IMR-90 (cell line): ENCODE measurements around the gene ZMYND10. TPM values are rescaled to one million over a fixed set of nuclear protein-coding genes. Genes with fewer than 3 reads are reported as not detected.

Experiments used
- ATAC-seq: fragments of 200-7000 bp; cut with Tn5 transposase; 2 replicates; pipeline ENCODE4 v1.9.1; 2020; ENCODE audit warnings: low read depth, mild to moderate bottlenecking, moderate library complexity
- BruUV-seq: library from RNA; stranded (reverse); fragments of 400-500 nt; replicated peaks from 2 replicates; lab custom pipeline; 2021; lab: Mats Ljungman, UMichigan
- CTCF ChIA-PET: fragments of 300-600 bp; formaldehyde crosslinking; extraction: SDS; loops from one replicate; lab custom pipeline; 2021; ENCODE audit warnings: antibody characterized with exemption; lab: Yijun Ruan, JAX
- POLR2A ChIA-PET: fragments of 300-600 bp; sonication (Branson Sonifier 250); formaldehyde crosslinking; loops from one replicate; lab custom pipeline; 2022; ENCODE audit warnings: antibody characterized with exemption; ENCODE audit not compliant: unreplicated experiment; lab: Charles Lee
- DNase-seq: peaks from one replicate; pipeline ENCODE4 v3.0.0; 2013
- H2AFZ ChIP-seq: replicated peaks from 2 replicates; pipeline ENCODE3; 2013; ENCODE audit warnings: low read length, mild to moderate bottlenecking; ENCODE audit not compliant: poor library complexity
- H2AK5ac ChIP-seq: 2 replicates; pipeline ENCODE4 v1.6.1; 2013; ENCODE audit warnings: low read depth, low read length, inconsistent platforms
- H2AK9ac ChIP-seq: replicated peaks from 2 replicates; pipeline ENCODE3; 2013; ENCODE audit warnings: mild to moderate bottlenecking, low read depth, low read length, moderate library complexity; ENCODE audit not compliant: poor library complexity
- H2BK120ac ChIP-seq: 2 replicates; pipeline ENCODE4 v1.6.1; 2013; ENCODE audit warnings: low read depth, low read length, inconsistent platforms
- H2BK15ac ChIP-seq: 3 replicates; pipeline ENCODE4 v1.6.1; 2013; ENCODE audit warnings: low read depth, low read length, inconsistent platforms
- H2BK20ac ChIP-seq: 2 replicates; pipeline ENCODE4 v1.6.1; 2013; ENCODE audit warnings: low read depth, mild to moderate bottlenecking, inconsistent platforms, low read length, moderate library complexity
- H2BK5ac ChIP-seq: 2 replicates; pipeline ENCODE4 v1.6.1; 2013; ENCODE audit warnings: mild to moderate bottlenecking, low read depth, low read length, inconsistent platforms; ENCODE audit not compliant: poor library complexity, severe bottlenecking
- H3K14ac ChIP-seq: replicated peaks from 2 replicates; pipeline ENCODE4 v1.6.1; 2013; ENCODE audit warnings: low read depth, low read length, inconsistent platforms
- H3K18ac ChIP-seq: 2 replicates; pipeline ENCODE4 v1.6.1; 2013; ENCODE audit warnings: low read depth, low read length, control low read depth
- H3K23ac ChIP-seq: 2 replicates; pipeline ENCODE4 v1.6.1; 2013; ENCODE audit warnings: low read depth, low read length, inconsistent platforms
- H3K27ac ChIP-seq: 2 replicates; pipeline ENCODE4 v1.5.1; 2013; ENCODE audit warnings: mild to moderate bottlenecking, control low read depth, low read length; ENCODE audit not compliant: insufficient read depth
- H3K27me3 ChIP-seq: 2 replicates; pipeline ENCODE4 v1.6.1; 2013; ENCODE audit warnings: low read length; ENCODE audit not compliant: control insufficient read depth, insufficient read depth
- H3K36me3 ChIP-seq: 2 replicates; pipeline ENCODE4 v1.6.1; 2013; ENCODE audit warnings: low read length, mixed read lengths; ENCODE audit not compliant: control insufficient read depth, insufficient read depth
- H3K4ac ChIP-seq: 2 replicates; pipeline ENCODE4 v1.6.1; 2013; ENCODE audit warnings: low read depth, low read length, inconsistent platforms
- H3K4me1 ChIP-seq: 2 replicates; pipeline ENCODE4 v1.6.1; 2013; ENCODE audit warnings: low read length, mixed read lengths; ENCODE audit not compliant: control insufficient read depth, insufficient read depth
- H3K4me2 ChIP-seq: 2 replicates; pipeline ENCODE4 v1.6.1; 2013; ENCODE audit warnings: low read depth, mild to moderate bottlenecking, control low read depth, low read length, moderate library complexity
- H3K4me3 ChIP-seq: 2 replicates; pipeline ENCODE4 v1.5.1; 2013; ENCODE audit warnings: low read depth, mild to moderate bottlenecking, control low read depth, low read length, moderate library complexity; ENCODE audit not compliant: insufficient read depth
- H3K56ac ChIP-seq: 2 replicates; pipeline ENCODE4 v1.6.1; 2013; ENCODE audit warnings: low read length, inconsistent platforms; ENCODE audit not compliant: insufficient read depth; ENCODE audit errors: extremely low read depth
- H3K79me1 ChIP-seq, 2 experiments: 2 replicates each; pipeline ENCODE4 v1.6.1; 2013; ENCODE audit warnings: low read length in 2 of 2, inconsistent platforms in 1 of 2, low read depth in 1 of 2
- H3K9ac ChIP-seq: 2 replicates; pipeline ENCODE4 v1.6.1; 2013; ENCODE audit warnings: low read depth, low read length, control low read depth
- H3K9me1 ChIP-seq: 2 replicates; pipeline ENCODE4 v1.6.1; 2013; ENCODE audit warnings: low read length, inconsistent platforms; ENCODE audit not compliant: insufficient read depth
- H3K9me3 ChIP-seq: 2 replicates; pipeline ENCODE4 v1.6.1; 2013; ENCODE audit warnings: low read length; ENCODE audit not compliant: control insufficient read depth, insufficient read depth
- H4K20me1 ChIP-seq: 2 replicates; pipeline ENCODE4 v1.6.1; 2013; ENCODE audit warnings: low read length, inconsistent platforms; ENCODE audit not compliant: insufficient read depth
- H4K5ac ChIP-seq: 2 replicates; pipeline ENCODE4 v1.6.1; 2013; ENCODE audit warnings: mild to moderate bottlenecking, low read depth, low read length, control low read depth
- H4K8ac ChIP-seq, 2 experiments: 2 replicates each; pipeline ENCODE4 v1.6.1; 2013; ENCODE audit warnings: low read depth in 2 of 2, low read length in 2 of 2, control low read depth in 1 of 2, inconsistent platforms in 1 of 2
- H4K91ac ChIP-seq: 2 replicates; pipeline ENCODE4 v1.6.1; 2013; ENCODE audit warnings: low read depth, low read length, inconsistent platforms; ENCODE audit not compliant: insufficient read depth
- CEBPB ChIP-seq: IDR thresholded peaks from 2 replicates; pipeline ENCODE4 v1.6.1; 2012; ENCODE audit warnings: low read depth, low read length, improper control_type of control experiment
- CHD1 ChIP-seq: IDR thresholded peaks from 2 replicates; pipeline ENCODE4 v1.6.1; 2012; ENCODE audit warnings: low read depth, low read length, improper control_type of control experiment
- CTCF ChIP-seq: conservative IDR thresholded peaks from 2 replicates; pipeline ENCODE4 v1.5.1; 2012; ENCODE audit warnings: mild to moderate bottlenecking, low read depth, low read length, improper control_type of control experiment
- FOS ChIP-seq: fragments of 150-350 bp; IDR thresholded peaks from 2 replicates; pipeline ENCODE4 v1.6.1; 2016; ENCODE audit warnings: low read depth, low read length
- MAFK ChIP-seq: IDR thresholded peaks from 2 replicates; pipeline ENCODE4 v1.6.1; 2012; ENCODE audit warnings: low read depth, low read length, improper control_type of control experiment
- MAZ ChIP-seq: IDR thresholded peaks from 2 replicates; pipeline ENCODE4 v1.6.1; 2012; ENCODE audit warnings: low read depth, mild to moderate bottlenecking, low read length, improper control_type of control experiment, moderate library complexity, borderline replicate concordance
- MXI1 ChIP-seq: IDR thresholded peaks from 2 replicates; pipeline ENCODE4 v1.6.1; 2012; ENCODE audit warnings: low read depth, mild to moderate bottlenecking, low read length, moderate library complexity, borderline replicate concordance
- NFE2L2 ChIP-seq: fragments of 150-350 bp; IDR thresholded peaks from 2 replicates; pipeline ENCODE4 v1.6.1; 2016; ENCODE audit warnings: low read depth, mild to moderate bottlenecking, low read length
- POLR2A ChIP-seq: IDR thresholded peaks from 2 replicates; pipeline ENCODE4 v1.6.1; 2012; ENCODE audit warnings: mild to moderate bottlenecking, low read depth, low read length
- RAD21 ChIP-seq: IDR thresholded peaks from 2 replicates; pipeline ENCODE4 v1.6.1; 2012; ENCODE audit warnings: low read length, improper control_type of control experiment
- RFX5 ChIP-seq: IDR thresholded peaks from 2 replicates; pipeline ENCODE4 v1.8.0; 2012; ENCODE audit warnings: low read depth, mild to moderate bottlenecking, low read length, moderate library complexity
- SMC3 ChIP-seq: fragments of 150-350 bp; IDR thresholded peaks from 2 replicates; pipeline ENCODE4 v1.6.1; 2016; ENCODE audit warnings: low read depth, mild to moderate bottlenecking, antibody characterized with exemption, low read length, moderate library complexity
- WGBS, 2 experiments: methylation state at CpG; one replicate each; pipeline versions ENCODE4 v1.1.5 to v1.1.7; 2013; ENCODE audit warnings: missing lambda C conversion rate in 2 of 2; ENCODE audit not compliant: insufficient read length in 1 of 2; ENCODE audit errors: extremely low coverage in 2 of 2; 5-methylcytosine and 5-hydroxymethylcytosine counted together
- dilution Hi-C: fragments of 300-500 bp; cut with HindIII; formaldehyde crosslinking; loops from one replicate; pipeline ENCODE4 v1.14.3; 2018; ENCODE audit warnings: low sequenced_read_pairs; ENCODE audit not compliant: unreplicated experiment
- in situ Hi-C: fragments of 300-500 bp; cut with MboI; formaldehyde crosslinking; loops from 3 replicates; pipeline ENCODE4 v1.14.3; 2019; ENCODE audit warnings: low sequenced_read_pairs, inconsistent platforms, mixed read lengths
- intact Hi-C: fragments of 100-400 bp; cut with micrococcal nuclease; formaldehyde crosslinking; loops from 2 replicates; pipeline ENCODE4 v1.10.0; 2022
- polyA plus RNA-seq, 3 experiments: library from polyadenylated mRNA; depleted of rRNA; stranded (reverse); fragments of >200 nt; gene quantifications; 2 replicates each; pipeline ENCODE4 v1.2.3, GENCODE V29; 2012; ENCODE audit warnings: low replicate concordance in 1 of 3
- total RNA-seq: library from RNA; depleted of rRNA; stranded (reverse); fragments of >200 nt; gene quantifications from 2 replicates; pipeline ENCODE4 v1.2.3, GENCODE V29; 2012
- TF ChIP-seq, protein P1 (sequence below): fragments of 150-350 bp; IDR thresholded peaks from 2 replicates; pipeline ENCODE4 v1.6.1; 2016; ENCODE audit warnings: low read depth, mild to moderate bottlenecking, low read length, moderate library complexity, borderline replicate concordance
- TF ChIP-seq, protein P2 (sequence below): fragments of 150-350 bp; IDR thresholded peaks from 2 replicates; pipeline ENCODE4 v1.6.1; 2017; ENCODE audit warnings: mild to moderate bottlenecking, antibody characterized with exemption, low read length, low read depth

ZMYND10 gene
- total and polyA plus RNA-seq, 2 of the 4 experiments (the other 2 are of a cell fraction): 1.1 to 1.4 TPM

- TF ChIP-seq, protein P1, sequence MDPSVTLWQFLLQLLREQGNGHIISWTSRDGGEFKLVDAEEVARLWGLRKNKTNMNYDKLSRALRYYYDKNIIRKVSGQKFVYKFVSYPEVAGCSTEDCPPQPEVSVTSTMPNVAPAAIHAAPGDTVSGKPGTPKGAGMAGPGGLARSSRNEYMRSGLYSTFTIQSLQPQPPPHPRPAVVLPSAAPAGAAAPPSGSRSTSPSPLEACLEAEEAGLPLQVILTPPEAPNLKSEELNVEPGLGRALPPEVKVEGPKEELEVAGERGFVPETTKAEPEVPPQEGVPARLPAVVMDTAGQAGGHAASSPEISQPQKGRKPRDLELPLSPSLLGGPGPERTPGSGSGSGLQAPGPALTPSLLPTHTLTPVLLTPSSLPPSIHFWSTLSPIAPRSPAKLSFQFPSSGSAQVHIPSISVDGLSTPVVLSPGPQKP: no peak
- TF ChIP-seq CTCF: no peak
- no peak for TF ChIP-seq MXI1
- TF ChIP-seq FOS: no peak
- TF ChIP-seq RAD21: no peak
- no peak for TF ChIP-seq SMC3
- no peak for TF ChIP-seq CEBPB
- no peak for TF ChIP-seq MAFK
- TF ChIP-seq POLR2A: no peak
- no peak for TF ChIP-seq RFX5
- TF ChIP-seq, protein P2, sequence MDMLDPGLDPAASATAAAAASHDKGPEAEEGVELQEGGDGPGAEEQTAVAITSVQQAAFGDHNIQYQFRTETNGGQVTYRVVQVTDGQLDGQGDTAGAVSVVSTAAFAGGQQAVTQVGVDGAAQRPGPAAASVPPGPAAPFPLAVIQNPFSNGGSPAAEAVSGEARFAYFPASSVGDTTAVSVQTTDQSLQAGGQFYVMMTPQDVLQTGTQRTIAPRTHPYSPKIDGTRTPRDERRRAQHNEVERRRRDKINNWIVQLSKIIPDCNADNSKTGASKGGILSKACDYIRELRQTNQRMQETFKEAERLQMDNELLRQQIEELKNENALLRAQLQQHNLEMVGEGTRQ: no peak
- TF ChIP-seq CHD1: no peak
- no peak for TF ChIP-seq MAZ
- no peak for TF ChIP-seq NFE2L2
- Histone ChIP-seq H3K4ac (no peak overlapping the region), H3K9me1 (peaks cover 17% of the 10 kb centered on the region; the same call in 1 of the 2 replicates), H3K36me3 (peaks cover 44% of the 10 kb centered on the region), H2AK9ac (no peak overlapping the region), H3K9ac (no peak overlapping the region), H3K79me1 (peaks cover 22 to 78% of the 10 kb centered on the region in 2 experiments), H3K9me3 (no peaks in the 10 kb centered on the region), H2AFZ (no peak overlapping the region), H2BK15ac (no peak overlapping the region), H4K91ac (no peak overlapping the region), H3K4me3 (no peak overlapping the region), H3K56ac (no peak overlapping the region), H2BK20ac (no peak overlapping the region), H3K27ac (no peak overlapping the region), H4K8ac (no peak overlapping the region), H3K4me2 (no peak overlapping the region), H3K27me3 (no peaks in the 10 kb centered on the region), H3K18ac (no peak overlapping the region), H2BK5ac (no peak overlapping the region), H3K23ac (no peak overlapping the region), H4K5ac (no peak overlapping the region), H4K20me1 (peaks cover 53% of the 10 kb centered on the region), H2BK120ac (no peak overlapping the region), H3K4me1 (peaks cover 35% of the 10 kb centered on the region), H3K14ac (no peak overlapping the region), H2AK5ac (no peak overlapping the region)
- in situ Hi-C loops: no loop called here
- dilution Hi-C loops: no loop called here
- POLR2A ChIA-PET: interaction anchor here (0.5 kb wide), 1 partner anchor 11 kb away, joined by 4 read pairs; no protein-coding TSS in a partner anchor
- BruUV-seq: no TSS peak
- DNase-seq (no peak), ATAC-seq (no peak)
- intact Hi-C loops: no loop called here
- CTCF ChIA-PET: no interaction called here
- WGBS, 2 experiments: 63% methylated on average over 2 of the region's 5 CpGs; no CpG with 5 or more reads in 1 of the 2 experiments
Measured at GRCh38 chr3:50354186-50354764, 8.7 kb upstream of the ZMYND10 start.
